SK-N-MC (cell line): Measurements from ENCODE around the gene NHSL1.

Experiments
- EZH2 ChIP-seq: fragments of 200-600 bp; sonication (generic); IDR thresholded peaks from one replicate; pipeline ENCODE4 v1.6.1; 2017; ENCODE audit warnings: antibody characterized with exemption
- FOXP2 ChIP-seq: optimal IDR thresholded peaks from 2 replicates; pipeline ENCODE3; 2011; ENCODE audit warnings: mild to moderate bottlenecking, moderate library complexity; ENCODE audit not compliant: insufficient read depth; ENCODE audit errors: extremely low read length, control extremely low read depth
- POLR2AphosphoS5 ChIP-seq: IDR thresholded peaks from 2 replicates; pipeline ENCODE4 v1.6.1; 2012; ENCODE audit warnings: mild to moderate bottlenecking, low read depth, low read length, borderline replicate concordance

DNA sequence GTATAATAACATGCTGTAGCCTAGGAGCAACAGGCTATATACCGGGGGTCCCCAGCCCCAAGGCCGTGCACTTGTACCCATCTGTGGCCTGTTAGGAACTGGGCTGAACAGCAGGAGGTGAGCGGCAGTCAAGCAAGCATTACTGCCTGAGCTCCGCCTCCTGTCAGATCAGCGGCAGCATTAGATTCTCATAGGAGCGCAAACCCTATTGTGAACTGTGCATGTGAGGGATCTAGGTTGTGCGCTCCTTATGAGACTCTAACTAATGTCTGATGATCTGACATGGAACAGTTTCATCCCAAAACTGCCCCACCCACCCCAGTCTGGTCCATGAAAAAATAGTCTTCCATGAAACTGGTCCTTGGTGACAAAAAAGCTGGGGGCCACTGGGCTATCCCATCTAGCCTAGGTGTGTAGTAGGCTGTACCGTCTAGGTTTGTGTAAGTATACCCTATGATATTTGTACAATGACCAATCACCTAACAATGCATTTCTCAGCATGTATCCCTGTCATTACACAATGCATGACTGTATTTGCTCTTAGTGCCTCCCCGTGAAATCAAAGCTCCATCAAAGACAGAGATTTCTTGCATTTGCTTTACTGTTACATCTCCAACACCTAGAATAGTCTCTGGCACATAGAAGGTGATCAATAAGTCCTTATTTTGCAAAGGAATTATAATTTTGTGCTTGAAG, 30.8 kb downstream of the NHSL1 start:
- TF ChIP-seq POLR2AphosphoS5 = no peak
- no peak for TF ChIP-seq EZH2
- TF ChIP-seq FOXP2 = no peak
